GM21717 (cell line): Measurements from ENCODE around the gene HACL1.

Source experiments
- ATAC-seq: cut with Tn5 transposase; IDR thresholded peaks from one replicate; pipeline ENCODE4 v1.9.1; 2021; ENCODE audit warnings: mild to moderate bottlenecking, moderate library complexity; ENCODE audit not compliant: unreplicated experiment

Gene HACL1

DNA sequence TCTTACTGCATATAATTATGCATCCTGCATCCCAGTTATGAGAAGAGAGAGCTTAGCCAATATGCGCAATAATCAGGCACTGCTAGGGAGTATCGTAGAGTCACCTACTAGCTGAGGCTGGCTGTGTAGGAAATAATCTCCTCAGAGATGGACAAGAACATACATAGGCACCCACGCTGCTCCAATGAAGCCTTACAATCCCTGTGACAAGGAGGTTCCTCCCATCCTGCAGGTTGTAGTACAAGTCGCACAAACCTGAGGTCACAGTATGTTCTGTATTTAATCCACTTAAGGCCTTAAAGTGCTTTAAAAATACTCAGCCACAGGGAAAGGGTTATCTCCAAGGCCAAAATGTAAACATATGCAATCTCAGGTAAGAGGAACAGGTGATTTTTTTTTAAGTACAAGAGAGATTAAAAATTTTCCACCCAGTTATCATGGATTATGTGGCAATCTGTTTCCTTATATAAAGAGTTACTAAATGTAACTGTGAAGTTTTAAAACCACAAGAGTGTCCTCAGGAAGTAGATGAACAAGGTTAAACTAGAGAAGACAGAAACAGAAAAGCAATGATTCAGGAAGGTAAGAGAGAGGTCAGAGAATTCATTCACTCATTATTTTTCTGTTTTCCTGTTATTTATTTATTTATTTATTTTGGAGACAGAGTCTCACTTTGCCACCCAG, 72.4 kb downstream of the HACL1 start:
- no peak for ATAC-seq

- no peak for ATAC-seq
Observed at GRCh38 chr3:15527031-15527459, 74.3 kb downstream of the HACL1 start.

- ATAC-seq: no peak
Observed at GRCh38 chr3:15525790-15526189, 75.6 kb downstream of the HACL1 start.

GRCh38 chr3:15523660-15524417, 77.5 kb downstream of the HACL1 start:
- ATAC-seq: no peak

DNA sequence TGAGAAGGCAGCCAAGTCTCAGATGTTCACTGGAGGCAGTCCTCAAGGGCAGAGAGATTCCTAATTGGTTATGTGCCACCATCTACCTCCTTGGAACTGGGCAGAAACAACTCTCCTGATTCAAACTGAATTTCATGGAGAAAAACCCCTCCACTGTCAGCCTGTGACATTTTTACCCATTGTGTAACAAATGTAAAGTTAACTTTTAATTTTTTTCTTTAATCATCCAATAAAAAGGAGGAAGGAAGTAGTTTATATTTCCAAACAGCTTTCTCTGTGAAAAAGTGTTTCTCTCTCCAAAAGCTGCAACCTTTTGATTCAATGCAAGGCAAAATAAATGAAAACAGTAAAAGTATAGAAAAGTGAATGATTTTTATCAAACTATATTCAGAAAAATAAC, 79.4 kb downstream of the HACL1 start:
- ATAC-seq: no peak

- no peak for ATAC-seq
Observed at GRCh38 chr3:15521573-15521965, 79.8 kb downstream of the HACL1 start, which contains the start of gene COLQ. TSS of gene COLQ (minus strand) at chr3:15521706. CDS start at chr3:15521625, 81 bp downstream.

- ATAC-seq: no peak
Observed at GRCh38 chr3:15520804-15521572, 80.4 kb downstream of the HACL1 start.

DNA sequence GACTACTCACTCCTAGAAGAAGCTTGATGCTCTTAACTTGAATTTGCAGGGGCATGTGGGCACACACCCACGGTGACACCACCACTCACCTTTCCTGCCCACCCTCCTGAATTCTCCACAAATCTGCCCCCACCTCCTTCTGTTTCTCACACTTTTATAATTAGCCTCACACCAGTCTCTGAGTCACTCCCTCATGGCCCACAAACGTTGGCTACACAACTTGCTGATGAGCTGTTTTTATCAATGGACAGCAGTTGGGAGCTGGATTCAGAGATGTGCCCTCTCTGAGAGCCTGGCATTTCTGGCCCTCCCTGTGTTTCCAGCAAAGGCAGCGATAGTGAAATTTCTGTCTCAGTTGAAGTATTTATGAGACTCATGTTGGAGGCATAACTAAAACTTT, 81.2 kb downstream of the HACL1 start:
- ATAC-seq: no peak

GRCh38 chr3:15519096-15519495, 82.3 kb downstream of the HACL1 start:
- ATAC-seq: no peak

GRCh38 chr3:15514663-15515340, 86.6 kb downstream of the HACL1 start:
- no peak for ATAC-seq

- ATAC-seq: no peak
Observed at GRCh38 chr3:15513810-15514662, 87.3 kb downstream of the HACL1 start.

- no peak for ATAC-seq
Observed at GRCh38 chr3:15513116-15513515, 88.3 kb downstream of the HACL1 start.

GRCh38 chr3:15512166-15512565, 89.2 kb downstream of the HACL1 start:
- no peak for ATAC-seq

DNA sequence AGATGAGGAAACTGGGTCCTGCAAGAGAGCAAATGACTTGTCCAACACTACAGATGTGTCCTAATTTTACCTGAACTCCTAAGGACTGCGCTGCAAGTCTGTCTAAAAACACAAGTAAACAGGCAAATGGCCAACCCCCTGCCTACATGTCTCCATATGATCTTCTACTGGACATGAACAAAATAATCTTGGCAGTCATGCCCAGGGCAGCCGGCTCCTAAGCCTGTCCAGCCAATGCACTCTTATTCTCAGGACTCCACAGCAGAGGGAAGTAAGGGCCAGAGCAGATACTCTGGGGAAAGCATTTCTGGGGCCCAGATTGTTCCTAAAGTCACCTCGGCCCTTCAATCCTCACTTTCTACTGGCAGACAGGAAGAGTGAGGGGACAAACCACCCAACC, 90.2 kb downstream of the HACL1 start:
- no peak for ATAC-seq
